Breast epithelium (tissue), 3 donors: ENCODE data around the gene GTPBP6.

ENCODE experiments used
- POLR2A ChIP-seq: fragments of 450-650 bp; IDR thresholded peaks from one replicate; pipeline ENCODE4 v1.6.1; 2016; ENCODE audit warnings: antibody characterized with exemption, mild to moderate bottlenecking, moderate library complexity
- POLR2AphosphoS5 ChIP-seq, 3 donors: sonication (generic); formaldehyde crosslinking; IDR thresholded peaks; one replicate each; pipeline ENCODE4 v1.6.1; 2017; ENCODE audit warnings: antibody characterized with exemption in 3 of 3
- TF ChIP-seq, protein P1 (sequence below), 3 donors: fragments of 450-650 bp; IDR thresholded peaks; one replicate each; pipeline ENCODE4 v1.5.1; 2016 to 2017; ENCODE audit warnings: antibody characterized with exemption in 3 of 3, mild to moderate bottlenecking in 3 of 3, moderate library complexity in 3 of 3

DNA sequence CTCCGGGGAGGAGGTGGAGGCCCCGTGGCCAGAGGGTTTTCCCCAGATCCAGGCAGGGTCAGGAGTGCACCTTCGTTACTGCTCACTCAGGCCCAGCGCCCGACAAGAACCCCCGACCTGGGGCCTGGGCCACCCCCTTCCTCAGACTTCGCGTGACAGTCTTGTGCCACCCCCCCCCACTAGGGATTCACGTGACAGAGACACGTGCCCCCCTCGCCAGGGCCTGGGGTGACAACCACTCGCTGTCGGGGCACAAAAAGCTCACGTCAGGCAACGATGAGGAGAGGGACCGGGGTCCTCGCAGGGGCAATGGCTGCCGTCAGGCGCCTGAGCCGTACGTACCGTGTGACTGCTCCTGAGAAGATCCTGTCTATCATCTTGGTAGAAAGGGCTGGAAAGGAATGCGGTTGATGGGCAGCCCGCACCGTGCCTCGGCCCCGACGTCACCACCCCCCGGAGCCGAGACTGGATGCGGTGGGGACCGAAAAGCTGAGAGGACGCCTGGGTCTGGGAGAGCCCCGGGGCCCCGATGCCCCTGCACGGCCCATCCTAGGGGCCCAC lies 23.0 kb upstream of the GTPBP6 start:
- TF ChIP-seq POLR2AphosphoS5 (IDR thresholded peaks at IDR 0.05): no peak
- TF ChIP-seq, protein P1, sequence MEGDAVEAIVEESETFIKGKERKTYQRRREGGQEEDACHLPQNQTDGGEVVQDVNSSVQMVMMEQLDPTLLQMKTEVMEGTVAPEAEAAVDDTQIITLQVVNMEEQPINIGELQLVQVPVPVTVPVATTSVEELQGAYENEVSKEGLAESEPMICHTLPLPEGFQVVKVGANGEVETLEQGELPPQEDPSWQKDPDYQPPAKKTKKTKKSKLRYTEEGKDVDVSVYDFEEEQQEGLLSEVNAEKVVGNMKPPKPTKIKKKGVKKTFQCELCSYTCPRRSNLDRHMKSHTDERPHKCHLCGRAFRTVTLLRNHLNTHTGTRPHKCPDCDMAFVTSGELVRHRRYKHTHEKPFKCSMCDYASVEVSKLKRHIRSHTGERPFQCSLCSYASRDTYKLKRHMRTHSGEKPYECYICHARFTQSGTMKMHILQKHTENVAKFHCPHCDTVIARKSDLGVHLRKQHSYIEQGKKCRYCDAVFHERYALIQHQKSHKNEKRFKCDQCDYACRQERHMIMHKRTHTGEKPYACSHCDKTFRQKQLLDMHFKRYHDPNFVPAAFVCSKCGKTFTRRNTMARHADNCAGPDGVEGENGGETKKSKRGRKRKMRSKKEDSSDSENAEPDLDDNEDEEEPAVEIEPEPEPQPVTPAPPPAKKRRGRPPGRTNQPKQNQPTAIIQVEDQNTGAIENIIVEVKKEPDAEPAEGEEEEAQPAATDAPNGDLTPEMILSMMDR (IDR thresholded peaks at IDR 0.05): no peak
- TF ChIP-seq POLR2A: no peak
